Suprapubic skin (tissue), 4 donors: ENCODE data around the gene RPS19BP1.

Experiments used
- EP300 ChIP-seq: sonication (generic); formaldehyde crosslinking; IDR thresholded peaks from one replicate; pipeline ENCODE4 v1.6.1; 2017; ENCODE audit warnings: antibody characterized with exemption
- POLR2A ChIP-seq, 2 donors: fragments of 450-650 bp; IDR thresholded peaks; one replicate each; pipeline ENCODE4 v1.6.1; 2017; ENCODE audit warnings: antibody characterized with exemption in 2 of 2, mild to moderate bottlenecking in 2 of 2, moderate library complexity in 2 of 2
- POLR2AphosphoS5 ChIP-seq, 3 donors: sonication (generic); formaldehyde crosslinking; IDR thresholded peaks; one replicate each; pipeline ENCODE4 v1.6.1; 2017; ENCODE audit warnings: antibody characterized with exemption in 3 of 3
- TF ChIP-seq, protein P1 (sequence below), 2 donors: fragments of 200-600 bp in 1 of 2; fragments of 450-650 bp in 1 of 2; sonication (generic) in 1 of 2; IDR thresholded peaks; one replicate each; pipeline ENCODE4 v1.5.1; 2016 to 2019; ENCODE audit warnings: antibody characterized with exemption in 2 of 2, mild to moderate bottlenecking in 1 of 2, moderate library complexity in 1 of 2

DNA sequence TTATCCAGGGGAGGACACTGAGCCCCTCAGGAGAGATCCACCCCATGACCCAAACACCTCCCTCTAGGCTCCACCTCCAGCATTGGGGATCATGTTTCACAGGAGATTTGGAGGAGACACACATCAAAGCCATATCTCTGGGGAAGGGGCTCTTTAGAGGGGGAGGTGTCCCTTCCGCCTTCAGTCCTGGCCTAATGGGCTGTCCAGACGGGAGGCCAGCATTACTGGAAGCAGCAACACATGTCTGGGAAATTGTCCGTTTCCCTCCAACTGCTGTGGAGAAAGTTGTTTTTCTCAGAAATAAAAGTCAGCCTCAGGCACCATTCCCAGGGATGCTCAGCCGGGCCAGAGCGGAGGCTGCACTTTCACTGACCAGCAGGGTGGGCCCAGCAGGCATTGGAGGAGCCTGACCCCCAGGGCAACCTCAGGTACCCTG lies 47.5 kb upstream of the RPS19BP1 start:
- TF ChIP-seq POLR2AphosphoS5 (IDR thresholded peaks at IDR 0.05) (no peak), POLR2A (IDR thresholded peaks at IDR 0.05) (no peak), EP300 (no peak)
- TF ChIP-seq, protein P1, sequence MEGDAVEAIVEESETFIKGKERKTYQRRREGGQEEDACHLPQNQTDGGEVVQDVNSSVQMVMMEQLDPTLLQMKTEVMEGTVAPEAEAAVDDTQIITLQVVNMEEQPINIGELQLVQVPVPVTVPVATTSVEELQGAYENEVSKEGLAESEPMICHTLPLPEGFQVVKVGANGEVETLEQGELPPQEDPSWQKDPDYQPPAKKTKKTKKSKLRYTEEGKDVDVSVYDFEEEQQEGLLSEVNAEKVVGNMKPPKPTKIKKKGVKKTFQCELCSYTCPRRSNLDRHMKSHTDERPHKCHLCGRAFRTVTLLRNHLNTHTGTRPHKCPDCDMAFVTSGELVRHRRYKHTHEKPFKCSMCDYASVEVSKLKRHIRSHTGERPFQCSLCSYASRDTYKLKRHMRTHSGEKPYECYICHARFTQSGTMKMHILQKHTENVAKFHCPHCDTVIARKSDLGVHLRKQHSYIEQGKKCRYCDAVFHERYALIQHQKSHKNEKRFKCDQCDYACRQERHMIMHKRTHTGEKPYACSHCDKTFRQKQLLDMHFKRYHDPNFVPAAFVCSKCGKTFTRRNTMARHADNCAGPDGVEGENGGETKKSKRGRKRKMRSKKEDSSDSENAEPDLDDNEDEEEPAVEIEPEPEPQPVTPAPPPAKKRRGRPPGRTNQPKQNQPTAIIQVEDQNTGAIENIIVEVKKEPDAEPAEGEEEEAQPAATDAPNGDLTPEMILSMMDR (IDR thresholded peaks at IDR 0.05): no peak
